Breast epithelium (tissue), 4 donors: Measurements from ENCODE around the gene KCNIP1. TPM values are rescaled to one million over a fixed set of nuclear protein-coding genes. Genes with fewer than 3 reads are reported as not detected.

ENCODE experiments used
- DNase-seq, 2 donors: peaks; one replicate each; pipeline ENCODE4 v3.0.0-alpha.2; 2019; ENCODE audit warnings: low spot score in 2 of 2
- H3K27ac ChIP-seq, 2 donors: fragments of 200-600 bp; sonication (generic) in 1 of 2; one replicate each; pipeline ENCODE4 v1.5.1; 2016 to 2019; ENCODE audit warnings: mild to moderate bottlenecking in 1 of 2
- H3K27me3 ChIP-seq, 2 donors: fragments of 200-600 bp; sonication (generic) in 1 of 2; one replicate each; pipeline versions ENCODE4 v1.5.1 to v1.6.0; 2017 to 2019; ENCODE audit warnings: control low read depth in 1 of 2, mild to moderate bottlenecking in 1 of 2
- H3K36me3 ChIP-seq: fragments of 200-600 bp; one replicate; pipeline ENCODE4 v1.5.1; 2019
- H3K4me1 ChIP-seq, 2 donors: fragments of 200-600 bp; sonication (generic); one replicate each; pipeline ENCODE4 v1.5.1; 2016 to 2019; ENCODE audit warnings: control low read depth in 1 of 2
- H3K4me3 ChIP-seq, 3 donors: fragments of 200-600 bp; sonication (generic); 1 replicate in 2 of 3; 2 replicates in 1 of 3; pipeline ENCODE4 v1.5.1; 2016 to 2019; ENCODE audit warnings: mild to moderate bottlenecking in 3 of 3, moderate library complexity in 2 of 3
- H3K9me3 ChIP-seq, 2 donors: fragments of 200-600 bp; sonication (generic) in 1 of 2; one replicate each; pipeline ENCODE4 v1.5.1; 2016 to 2019; ENCODE audit warnings: control low read depth in 1 of 2
- CTCF ChIP-seq, 3 donors: fragments of 450-650 bp; IDR thresholded peaks; one replicate each; pipeline ENCODE4 v1.5.1; 2016 to 2017; ENCODE audit warnings: antibody characterized with exemption in 3 of 3, mild to moderate bottlenecking in 3 of 3, moderate library complexity in 3 of 3
- POLR2A ChIP-seq: fragments of 450-650 bp; IDR thresholded peaks from one replicate; pipeline ENCODE4 v1.6.1; 2016; ENCODE audit warnings: antibody characterized with exemption, mild to moderate bottlenecking, moderate library complexity
- POLR2AphosphoS5 ChIP-seq, 3 donors: sonication (generic); formaldehyde crosslinking; IDR thresholded peaks; one replicate each; pipeline ENCODE4 v1.6.1; 2017; ENCODE audit warnings: antibody characterized with exemption in 3 of 3
- intact Hi-C: fragments of 100-400 bp; cut with DNase I; formaldehyde crosslinking; loops from one replicate; pipeline ENCODE4 v1.15.1; 2023; ENCODE audit warnings: low total_unique reads
- total RNA-seq, 3 donors: library from RNA; depleted of rRNA; stranded (reverse); fragments of >200 nt; gene quantifications; one replicate each; pipeline ENCODE4 v1.1.0, GENCODE V29; 2016

Gene KCNIP1
- total RNA-seq, 3 donors from 2014 or later: 1.0 to 1.6 TPM; not detected in 1

GRCh38 chr5:170497311-170498038 lies 6.3 kb upstream of the KCNIP1 start:
- H3K9me3 ChIP-seq: no peaks in the 10 kb centered on the region
- H3K27ac ChIP-seq: no peak overlapping the region
- no peaks in the 10 kb centered on the region for H3K27me3 ChIP-seq
- no peaks in the 10 kb centered on the region for H3K36me3 ChIP-seq
- no peak overlapping the region for H3K4me3 ChIP-seq
- no peak for DNase-seq
- H3K4me1 ChIP-seq: no peaks in the 10 kb centered on the region
- intact Hi-C loops: no loop called here
- TF ChIP-seq CTCF (IDR thresholded peaks at IDR 0.05): no peak
- TF ChIP-seq POLR2A: no peak

- no peak for DNase-seq
- no peaks in the 10 kb centered on the region for H3K4me1 ChIP-seq
- peaks cover 0 to 6% of the 10 kb centered on the region in 2 donors for H3K27me3 ChIP-seq
- H3K4me3 ChIP-seq: no peak overlapping the region
- no peak for TF ChIP-seq POLR2AphosphoS5 (IDR thresholded peaks at IDR 0.05)
- no peak for TF ChIP-seq CTCF (IDR thresholded peaks at IDR 0.05)
- TF ChIP-seq POLR2A: no peak
- H3K9me3 ChIP-seq: no peaks in the 10 kb centered on the region
- intact Hi-C loops: no loop called here
- no peaks in the 10 kb centered on the region for H3K36me3 ChIP-seq
- H3K27ac ChIP-seq: no peak overlapping the region
Measured at GRCh38 chr5:170498811-170499351, 4.9 kb upstream of the KCNIP1 start.

GRCh38 chr5:170499621-170500020 lies 4.2 kb upstream of the KCNIP1 start:
- Histone ChIP-seq H3K9me3 (no peaks in the 10 kb centered on the region), H3K27me3 (peaks cover 0 to 12% of the 10 kb centered on the region in 2 donors), H3K4me1 (no peaks in the 10 kb centered on the region), H3K36me3 (no peaks in the 10 kb centered on the region), H3K27ac (no peak overlapping the region), H3K4me3 (no peak overlapping the region)
- DNase-seq: no peak
- intact Hi-C loops: no loop called here
- TF ChIP-seq CTCF (IDR thresholded peaks at IDR 0.05): no peak
- TF ChIP-seq POLR2A: no peak

GRCh38 chr5:170501361-170501760 lies 2.5 kb upstream of the KCNIP1 start:
- Histone ChIP-seq H3K27me3 (peaks cover 0 to 14% of the 10 kb centered on the region in 2 donors), H3K27ac (no peak overlapping the region), H3K36me3 (no peaks in the 10 kb centered on the region), H3K4me1 (no peaks in the 10 kb centered on the region), H3K4me3 (no peak overlapping the region), H3K9me3 (no peaks in the 10 kb centered on the region)
- intact Hi-C loops: no loop called here
- TF ChIP-seq CTCF (IDR thresholded peaks at IDR 0.05) (no peak), POLR2AphosphoS5 (IDR thresholded peaks at IDR 0.05) (no peak), POLR2A (no peak)
- no peak for DNase-seq

- intact Hi-C loops: no loop called here
- Histone ChIP-seq H3K27me3 (peaks cover 0 to 14% of the 10 kb centered on the region in 2 donors), H3K36me3 (no peaks in the 10 kb centered on the region), H3K4me3 (no peak overlapping the region), H3K27ac (no peak overlapping the region), H3K9me3 (no peaks in the 10 kb centered on the region), H3K4me1 (no peaks in the 10 kb centered on the region)
- no peak for TF ChIP-seq POLR2AphosphoS5 (IDR thresholded peaks at IDR 0.05)
- no peak for TF ChIP-seq POLR2A
- no peak for TF ChIP-seq CTCF (IDR thresholded peaks at IDR 0.05)
- no peak for DNase-seq
Measured at GRCh38 chr5:170501931-170502330, 1.9 kb upstream of the KCNIP1 start.
